ENCODE results near the gene ENO4. TPM values are rescaled to one million over a fixed set of nuclear protein-coding genes. Genes with fewer than 3 reads are reported as not detected.

ENO4 gene
- total and polyA plus RNA-seq, 10 of the 15 experiments (the other 5 are each of a cell fraction or from before 2014, with no cell fraction given) = 0.12 to 0.37 (median 0.18) TPM; not detected in 7

GRCh38 chr10:116845823-116846222, 3.5 kb upstream of the ENO4 start (continued):
- TF ChIP-seq HSF1 (IDR thresholded peaks at IDR 0.05; ENCODE audit: low read depth, low read length) (no peak), KLF5 (IDR thresholded peaks at IDR 0.05; ENCODE audit: partially characterized antibody) (no peak), TARDBP (IDR thresholded peaks at IDR 0.05; ENCODE audit: borderline replicate concordance) (no peak), SKIL (IDR thresholded peaks at IDR 0.05; ENCODE audit: low read depth, poor library complexity, severe bottlenecking) (no peak), PBX3 (IDR thresholded peaks at IDR 0.05; ENCODE audit: insufficient replicate concordance, low read depth, low read length) (no peak), CHD2 (IDR thresholded peaks at IDR 0.05; ENCODE audit: borderline replicate concordance, low read depth, low read length) (no peak), BCLAF1 (IDR thresholded peaks at IDR 0.05) (no peak), RCOR1 (conservative IDR thresholded peaks at IDR 0.05; ENCODE audit: low read depth, low read length) (no peak), MTA2 (IDR thresholded peaks at IDR 0.05; ENCODE audit: low read depth) (0 out of 2 replicates have a peak, but pooled peaks have one; percentile 15), KAT2A (conservative IDR thresholded peaks at IDR 0.05; ENCODE audit: control insufficient read depth, low read depth, low read length) (no peak), ZBTB4 (CRISPR knock-in tag; IDR thresholded peaks at IDR 0.05) (no peak), RBBP5 (conservative IDR thresholded peaks at IDR 0.05) (no peak), MAX (IDR thresholded peaks at IDR 0.05; ENCODE audit: low read depth, low read length) (no peak), NFYA (IDR thresholded peaks at IDR 0.05; ENCODE audit: borderline replicate concordance, low read depth, low read length) (no peak), MXI1 (IDR thresholded peaks at IDR 0.05; ENCODE audit: low read depth, low read length) (no peak), RB1 (IDR thresholded peaks at IDR 0.05; ENCODE audit: borderline replicate concordance) (no peak)
